Tibial nerve (tissue), 4 donors: ENCODE measurements around the gene SDR39U1. TPM values are rescaled to one million over a fixed set of nuclear protein-coding genes. Genes with fewer than 3 reads are reported as not detected.

Source experiments
- DNase-seq, 2 donors: peaks; one replicate each; pipeline ENCODE4 v3.0.0-alpha.2; 2019; ENCODE audit warnings: low spot score in 2 of 2
- H3K27ac ChIP-seq, 4 donors: fragments of 200-600 bp; sonication (generic) in 3 of 4; one replicate each; pipeline ENCODE4 v1.5.1; 2017 to 2019; ENCODE audit warnings: mild to moderate bottlenecking in 1 of 4
- H3K27me3 ChIP-seq, 2 donors: fragments of 200-600 bp; sonication (generic) in 1 of 2; one replicate each; pipeline versions ENCODE4 v1.5.1 to v1.6.0; 2017 to 2019
- H3K36me3 ChIP-seq, 3 donors: fragments of 200-600 bp; sonication (generic); one replicate each; pipeline ENCODE4 v1.5.1; 2018 to 2019
- H3K4me1 ChIP-seq, 4 donors: fragments of 200-600 bp; sonication (generic) in 3 of 4; one replicate each; pipeline ENCODE4 v1.5.1; 2017 to 2019
- H3K4me3 ChIP-seq, 4 donors: fragments of 200-600 bp; sonication (generic) in 3 of 4; one replicate each; pipeline ENCODE4 v1.5.1; 2017 to 2019; ENCODE audit warnings: mild to moderate bottlenecking in 1 of 4, moderate library complexity in 1 of 4
- H3K9me3 ChIP-seq, 4 donors: fragments of 200-600 bp; sonication (generic) in 3 of 4; one replicate each; pipeline ENCODE4 v1.5.1; 2017 to 2019
- EP300 ChIP-seq, 2 donors: sonication (generic); formaldehyde crosslinking; IDR thresholded peaks; one replicate each; pipeline ENCODE4 v1.6.1; 2017; ENCODE audit warnings: antibody characterized with exemption in 2 of 2, mild to moderate bottlenecking in 1 of 2
- POLR2A ChIP-seq, 2 donors: fragments of 450-650 bp; IDR thresholded peaks; one replicate each; pipeline ENCODE4 v1.6.1; 2017; ENCODE audit warnings: antibody characterized with exemption in 2 of 2, mild to moderate bottlenecking in 2 of 2, moderate library complexity in 2 of 2
- WGBS, 2 donors: methylation state at CpG; one replicate each; pipeline ENCODE4 v1.1.5; 2018; 5-methylcytosine and 5-hydroxymethylcytosine counted together
- total RNA-seq, 4 donors: library from RNA; depleted of rRNA; stranded (reverse); fragments of >200 nt; gene quantifications; one replicate each; pipeline ENCODE4 v1.1.0, GENCODE V29; 2016
- TF ChIP-seq, protein P1 (sequence below), 5 experiments: fragments of 200-600 bp in 3 of 5; fragments of 450-650 bp in 2 of 5; sonication (generic) in 3 of 5; IDR thresholded peaks; one replicate each; pipeline ENCODE4 v1.5.1; 2016 to 2019; ENCODE audit warnings: antibody characterized with exemption in 5 of 5, mild to moderate bottlenecking in 3 of 5, moderate library complexity in 2 of 5

SDR39U1 gene
- total RNA-seq, 4 donors from 2014 or later = 37.9 to 64.9 (median 60.8) TPM

DNA sequence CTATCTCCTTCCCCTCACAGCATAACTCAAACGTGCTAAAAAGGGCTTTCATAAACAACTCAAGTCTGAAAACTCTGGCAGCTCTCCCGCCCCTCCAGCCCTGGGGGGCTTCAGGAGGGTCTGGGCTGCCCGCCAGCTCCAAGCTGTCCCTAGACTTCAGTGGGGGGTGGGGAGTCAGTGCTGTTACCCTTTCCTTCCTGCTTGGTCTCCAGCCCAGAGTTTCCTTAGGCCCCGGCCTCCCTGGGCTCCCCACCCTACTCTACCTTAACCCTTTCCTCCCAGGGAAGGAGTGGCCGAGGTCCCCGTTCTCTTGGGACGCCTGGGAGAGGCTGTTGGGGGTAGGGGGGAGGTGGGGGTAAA is 44.3 kb downstream of the SDR39U1 start:
- WGBS, 2 donors = 0 to 2% methylated on average over 6 to 7 of the region's 7 CpGs
- Histone ChIP-seq H3K4me3 (peak overlapping the region; percentile 55 to 88 (median 72)), H3K9me3 (no peaks in the 10 kb centered on the region), H3K4me1 (peaks cover 0 to 57% (median 23%) of the 10 kb centered on the region in 4 donors), H3K27ac (peak overlapping the region; percentile 16 to 89 (median 80)), H3K27me3 (no peaks in the 10 kb centered on the region), H3K36me3 (no peaks in the 10 kb centered on the region)
- TF ChIP-seq, protein P1, sequence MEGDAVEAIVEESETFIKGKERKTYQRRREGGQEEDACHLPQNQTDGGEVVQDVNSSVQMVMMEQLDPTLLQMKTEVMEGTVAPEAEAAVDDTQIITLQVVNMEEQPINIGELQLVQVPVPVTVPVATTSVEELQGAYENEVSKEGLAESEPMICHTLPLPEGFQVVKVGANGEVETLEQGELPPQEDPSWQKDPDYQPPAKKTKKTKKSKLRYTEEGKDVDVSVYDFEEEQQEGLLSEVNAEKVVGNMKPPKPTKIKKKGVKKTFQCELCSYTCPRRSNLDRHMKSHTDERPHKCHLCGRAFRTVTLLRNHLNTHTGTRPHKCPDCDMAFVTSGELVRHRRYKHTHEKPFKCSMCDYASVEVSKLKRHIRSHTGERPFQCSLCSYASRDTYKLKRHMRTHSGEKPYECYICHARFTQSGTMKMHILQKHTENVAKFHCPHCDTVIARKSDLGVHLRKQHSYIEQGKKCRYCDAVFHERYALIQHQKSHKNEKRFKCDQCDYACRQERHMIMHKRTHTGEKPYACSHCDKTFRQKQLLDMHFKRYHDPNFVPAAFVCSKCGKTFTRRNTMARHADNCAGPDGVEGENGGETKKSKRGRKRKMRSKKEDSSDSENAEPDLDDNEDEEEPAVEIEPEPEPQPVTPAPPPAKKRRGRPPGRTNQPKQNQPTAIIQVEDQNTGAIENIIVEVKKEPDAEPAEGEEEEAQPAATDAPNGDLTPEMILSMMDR (IDR thresholded peaks at IDR 0.05) = no peak
- TF ChIP-seq EP300 (IDR thresholded peaks at IDR 0.05) (no peak), POLR2A (IDR thresholded peaks at IDR 0.05) (no peak)
- no peak for DNase-seq

DNA sequence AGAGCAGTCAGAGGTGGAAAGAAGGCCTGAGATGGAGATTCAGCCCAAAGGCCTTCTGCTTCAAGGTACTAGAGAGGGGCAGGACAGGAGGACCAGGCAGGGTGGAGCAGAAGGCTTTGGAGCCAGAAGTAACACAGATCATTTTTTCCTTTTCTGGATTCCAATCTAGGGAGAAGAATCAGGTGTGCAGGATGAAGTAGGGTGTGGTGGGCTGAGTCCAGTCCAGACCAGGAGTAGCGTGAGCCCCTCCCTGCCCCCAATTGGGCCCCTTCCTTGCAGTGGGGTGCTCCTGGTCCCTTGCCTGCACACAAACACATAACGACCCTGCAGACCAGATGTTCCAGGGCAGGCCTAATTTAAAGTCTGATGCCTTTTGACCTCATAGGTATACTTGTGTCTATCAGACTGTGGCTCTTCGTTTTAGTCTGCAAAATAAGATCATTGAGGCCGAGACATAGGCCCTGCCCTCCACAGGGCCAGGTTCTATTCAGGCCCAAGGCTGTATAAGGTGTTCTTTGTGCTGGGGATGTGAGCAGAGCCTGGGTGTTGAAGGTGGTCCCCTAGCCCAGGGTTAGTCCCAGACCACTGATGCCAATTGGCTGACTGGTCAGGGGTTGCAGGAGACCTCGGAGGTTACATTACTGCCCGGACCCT is 44.8 kb downstream of the SDR39U1 start:
- 32 to 36% methylated on average over 6 of the region's 6 CpGs for WGBS, 2 donors
- TF ChIP-seq, protein P1 (IDR thresholded peaks at IDR 0.05) = no peak
- TF ChIP-seq EP300 (IDR thresholded peaks at IDR 0.05) (no peak), POLR2A (IDR thresholded peaks at IDR 0.05) (no peak)
- H3K27ac ChIP-seq = peak overlapping the region; percentile 9 to 89 (median 80)
- no peak for DNase-seq
- no peaks in the 10 kb centered on the region for H3K9me3 ChIP-seq
- H3K4me3 ChIP-seq = peak overlapping the region in 1 of 4 donors; percentile 88
- H3K36me3 ChIP-seq = no peaks in the 10 kb centered on the region
- no peaks in the 10 kb centered on the region for H3K27me3 ChIP-seq
- H3K4me1 ChIP-seq = peaks cover 0 to 52% (median 21%) of the 10 kb centered on the region in 4 donors

DNA sequence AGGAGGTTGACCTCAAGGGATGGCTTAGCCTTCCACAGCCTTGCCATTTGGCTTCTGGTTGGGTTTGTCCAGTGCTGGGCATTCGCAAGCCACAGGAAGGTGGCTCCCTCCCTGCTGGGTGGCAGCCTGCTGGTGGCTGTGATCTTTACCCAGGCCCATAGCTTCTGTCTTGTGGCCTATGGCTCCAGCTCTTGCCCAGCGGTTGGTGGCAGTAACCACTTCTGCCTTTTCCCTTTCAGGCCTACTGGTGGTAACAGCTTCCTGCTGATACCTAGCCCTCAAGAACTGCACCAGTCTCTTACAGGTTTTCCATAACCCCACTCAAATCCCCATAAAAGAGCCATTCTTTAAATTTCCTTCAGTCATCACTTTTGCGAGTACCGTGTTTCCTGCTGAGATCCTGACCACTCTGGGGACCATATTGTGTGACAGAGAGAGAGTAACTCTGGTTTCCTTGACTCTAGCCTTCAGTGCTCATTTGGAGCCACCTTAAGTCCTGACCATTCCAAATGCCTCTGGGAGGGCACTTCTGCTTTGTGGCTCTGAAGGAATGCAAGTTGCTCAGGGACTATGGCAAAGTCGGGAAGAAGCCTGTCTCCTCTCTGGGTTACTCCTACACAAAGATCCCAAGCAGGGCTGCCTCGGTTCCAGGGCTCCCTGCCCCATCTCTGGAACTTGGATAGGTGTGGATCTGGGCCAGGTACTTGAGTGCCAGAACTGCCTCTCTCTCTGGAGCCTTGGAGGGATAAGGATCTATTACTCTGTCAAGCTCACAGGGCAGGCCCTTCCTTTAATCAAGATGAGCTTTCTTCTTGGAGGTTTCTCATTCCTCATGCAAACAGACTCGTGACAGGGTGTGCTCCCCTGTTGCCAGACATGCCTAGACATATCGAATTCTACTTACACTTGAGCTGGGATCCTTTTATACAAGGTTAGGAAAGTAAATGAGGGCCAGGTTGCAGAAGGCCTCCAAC is 46.7 kb downstream of the SDR39U1 start:
- no peak overlapping the region for H3K4me3 ChIP-seq
- DNase-seq = no peak
- H3K36me3 ChIP-seq = no peaks in the 10 kb centered on the region
- 57 to 62% methylated on average over 8 of the region's 8 CpGs for WGBS, 2 donors
- no peaks in the 10 kb centered on the region for H3K9me3 ChIP-seq
- peaks cover 0 to 38% (median 15%) of the 10 kb centered on the region in 4 donors for H3K4me1 ChIP-seq
- no peak overlapping the region for H3K27ac ChIP-seq
- TF ChIP-seq EP300 (IDR thresholded peaks at IDR 0.05) (no peak), POLR2A (IDR thresholded peaks at IDR 0.05) (no peak)
- TF ChIP-seq, protein P1 (IDR thresholded peaks at IDR 0.05) = no peak
- no peaks in the 10 kb centered on the region for H3K27me3 ChIP-seq

DNA sequence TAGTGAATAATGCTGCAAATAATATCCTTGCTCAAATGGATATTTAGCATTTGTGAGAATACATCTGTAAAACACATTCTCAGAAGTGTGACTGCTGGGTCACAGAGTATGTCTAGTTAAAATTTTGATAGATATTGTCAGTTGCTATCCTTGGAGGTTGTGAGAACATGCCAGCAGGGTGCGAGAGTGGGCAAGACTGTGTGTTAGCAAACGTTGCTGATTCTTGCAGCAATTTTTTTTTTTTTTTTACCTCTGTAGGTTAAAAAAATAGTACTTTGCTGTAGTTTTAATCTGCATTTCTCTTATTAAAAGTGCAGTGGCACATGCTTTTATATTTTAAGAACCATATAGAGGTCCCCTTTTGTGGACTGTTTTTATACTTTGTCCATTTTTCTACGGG is 48.3 kb downstream of the SDR39U1 start:
- WGBS, 2 donors = 39 to 50% methylated on average over 3 of the region's 3 CpGs
- Histone ChIP-seq H3K4me1 (peaks cover 0 to 22% (median 4%) of the 10 kb centered on the region in 4 donors), H3K36me3 (no peaks in the 10 kb centered on the region), H3K27me3 (no peaks in the 10 kb centered on the region), H3K9me3 (no peaks in the 10 kb centered on the region), H3K27ac (no peak overlapping the region), H3K4me3 (no peak overlapping the region)
- DNase-seq = no peak
- TF ChIP-seq EP300 (IDR thresholded peaks at IDR 0.05) (no peak), POLR2A (IDR thresholded peaks at IDR 0.05) (no peak)
- TF ChIP-seq, protein P1 (IDR thresholded peaks at IDR 0.05) = no peak
